ENCODE results near the gene UQCRHL. TPM values are rescaled to one million over a fixed set of nuclear protein-coding genes. Genes with fewer than 3 reads are reported as not detected.

The UQCRHL gene
- total RNA-seq, 1 donor from 2014 or later: 4.8 TPM

DNA sequence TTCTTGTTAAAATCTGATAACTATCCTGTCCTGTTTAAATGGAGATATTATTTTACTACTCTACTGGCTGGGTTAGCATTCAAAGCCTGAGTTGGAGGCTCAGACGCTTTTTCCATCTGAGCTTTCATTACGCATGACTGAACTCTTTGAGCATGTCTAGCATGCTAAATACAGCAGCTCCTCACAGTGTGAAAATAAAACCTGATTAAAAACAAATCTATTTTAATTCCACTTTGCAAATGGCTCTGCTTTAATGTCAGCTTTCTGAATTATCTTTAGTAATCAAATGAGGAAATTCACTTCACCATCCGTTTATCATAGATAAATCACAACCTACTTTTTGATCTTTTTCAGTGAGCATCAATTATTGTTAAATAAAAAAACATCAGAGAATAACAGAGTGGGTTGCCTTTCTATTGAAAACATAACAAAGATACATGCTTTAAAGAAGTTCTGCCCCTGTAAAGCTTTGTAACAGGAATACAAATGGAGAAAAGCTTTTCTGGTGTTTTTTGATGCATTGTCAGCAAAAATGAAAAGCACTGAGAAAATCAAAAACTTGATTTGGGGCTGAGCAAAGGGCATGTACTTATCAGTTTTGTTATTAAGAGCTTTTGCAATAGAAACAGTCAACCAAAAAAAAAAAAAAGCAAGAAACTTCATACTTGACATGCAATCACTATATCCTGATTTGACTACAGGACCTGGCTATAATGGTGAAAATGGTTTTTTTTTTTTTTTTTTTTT lies 36.5 kb upstream of the UQCRHL start:
- Mint-ChIP-seq H3K27me3 (ENCODE audit: insufficient read depth, low read depth) (peaks cover 2% of the 10 kb centered on the region), H3K4me3 (peak overlapping the region; percentile 66)
- TF ChIP-seq CTCF (IDR thresholded peaks at IDR 0.05) (no peak), EZH2phosphoT487 (IDR thresholded peaks at IDR 0.05) (no peak), EZH2 (IDR thresholded peaks at IDR 0.05) (no peak)

DNA sequence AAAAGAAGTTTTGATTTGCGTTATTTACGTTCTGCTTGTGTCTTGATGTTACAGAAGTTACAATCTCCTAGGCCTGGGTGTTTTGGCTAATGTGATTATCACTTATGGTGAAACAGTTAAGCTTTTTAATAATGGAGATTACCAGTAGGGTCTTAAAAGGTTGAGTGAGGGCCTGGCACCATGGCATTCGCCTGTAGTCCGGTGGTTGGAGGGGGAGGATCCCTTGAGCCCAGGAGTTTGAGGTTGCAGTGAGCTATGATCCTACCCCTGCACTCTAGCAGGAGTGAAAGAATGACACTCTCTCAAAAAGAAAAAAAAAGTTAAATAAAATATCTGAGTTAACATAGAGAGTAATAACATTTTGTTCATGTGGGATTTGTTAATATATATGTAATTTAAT lies 31.3 kb upstream of the UQCRHL start:
- Mint-ChIP-seq H3K9me3 (peaks cover 2% of the 10 kb centered on the region), H3K4me3 (no peak overlapping the region), H3K36me3 (peaks cover 2% of the 10 kb centered on the region), H3K27ac (no peak overlapping the region), H3K4me1 (peaks cover 21% of the 10 kb centered on the region), H3K27me3 (ENCODE audit: insufficient read depth, low read depth) (peaks cover 2% of the 10 kb centered on the region)
- Histone ChIP-seq H3K9ac (no peak overlapping the region), H3K9me3 (ENCODE audit: low read depth) (no peaks in the 10 kb centered on the region), H3K36me3 (no peaks in the 10 kb centered on the region), H3K27me3 (no peaks in the 10 kb centered on the region), H2AFZ (replicated peaks) (no peak overlapping the region), H4K20me1 (ENCODE audit: low read depth) (no peaks in the 10 kb centered on the region), H3K27ac (no peak overlapping the region), H3K4me3 (no peak overlapping the region), H3K79me2 (ENCODE audit: low read depth) (peaks cover 5% of the 10 kb centered on the region), H3K4me1 (no peaks in the 10 kb centered on the region), H3F3A (ENCODE audit: low read depth) (peaks cover 53% of the 10 kb centered on the region), H3K4me2 (no peak overlapping the region)
- DNase-seq (ENCODE audit: low spot score): no peak
- no peak for TF ChIP-seq CTCF (IDR thresholded peaks at IDR 0.05)
- no peak for TF ChIP-seq EZH2 (IDR thresholded peaks at IDR 0.05)
- no peak for TF ChIP-seq EZH2phosphoT487 (IDR thresholded peaks at IDR 0.05)

More for the DNA sequence above, 36.5 kb upstream of the UQCRHL start:
- Histone ChIP-seq H3K9ac (no peak overlapping the region), H3K9me3 (ENCODE audit: low read depth) (no peaks in the 10 kb centered on the region), H3K79me2 (ENCODE audit: low read depth) (peaks cover 32% of the 10 kb centered on the region), H3K4me2 (peak overlapping the region; percentile 60), H2AFZ (replicated peaks) (no peak overlapping the region), H3K27ac (no peak overlapping the region), H3K4me3 (peak overlapping the region; percentile 29), H3F3A (ENCODE audit: low read depth) (peaks cover 41% of the 10 kb centered on the region), H3K4me1 (peaks cover 9% of the 10 kb centered on the region), H3K36me3 (no peaks in the 10 kb centered on the region), H4K20me1 (ENCODE audit: low read depth) (no peaks in the 10 kb centered on the region), H3K27me3 (no peaks in the 10 kb centered on the region)
- DNase-seq (ENCODE audit: low spot score): peak; percentile 93
- no peak overlapping the region for H3K27ac Mint-ChIP-seq
- no peaks in the 10 kb centered on the region for H3K9me3 Mint-ChIP-seq
- peaks cover 28% of the 10 kb centered on the region for H3K4me1 Mint-ChIP-seq
- no peaks in the 10 kb centered on the region for H3K36me3 Mint-ChIP-seq

- H3K4me1 ChIP-seq: peaks cover 3% of the 10 kb centered on the region
- H3K4me1 Mint-ChIP-seq: peaks cover 21% of the 10 kb centered on the region
- H3K9ac ChIP-seq: no peak overlapping the region
- H2AFZ ChIP-seq (replicated peaks): no peak overlapping the region
- H3K9me3 Mint-ChIP-seq: peaks cover 2% of the 10 kb centered on the region
- H3K36me3 ChIP-seq: no peaks in the 10 kb centered on the region
- no peaks in the 10 kb centered on the region for H3K27me3 ChIP-seq
- no peak overlapping the region for H3K27ac ChIP-seq
- TF ChIP-seq EZH2phosphoT487 (IDR thresholded peaks at IDR 0.05) (no peak), CTCF (IDR thresholded peaks at IDR 0.05) (no peak), EZH2 (IDR thresholded peaks at IDR 0.05) (no peak)
- peaks cover 51% of the 10 kb centered on the region for H3F3A ChIP-seq (ENCODE audit: low read depth)
- H3K4me3 ChIP-seq: no peak overlapping the region
- no peaks in the 10 kb centered on the region for H3K9me3 ChIP-seq (ENCODE audit: low read depth)
- no peak for DNase-seq (ENCODE audit: low spot score)
- no peak overlapping the region for H3K4me3 Mint-ChIP-seq
- H3K79me2 ChIP-seq (ENCODE audit: low read depth): peaks cover 13% of the 10 kb centered on the region
- no peak overlapping the region for H3K4me2 ChIP-seq
- H4K20me1 ChIP-seq (ENCODE audit: low read depth): no peaks in the 10 kb centered on the region
- H3K27ac Mint-ChIP-seq: peak overlapping the region; percentile 11
- H3K36me3 Mint-ChIP-seq: peaks cover 4% of the 10 kb centered on the region
- peaks cover 4% of the 10 kb centered on the region for H3K27me3 Mint-ChIP-seq (ENCODE audit: insufficient read depth, low read depth)
Measured at GRCh38 chr1:15837931-15838330, 30.5 kb upstream of the UQCRHL start.

All from neural progenitor cell (in vitro differentiated cells).